Osteocyte (in vitro differentiated cells): Measurements from ENCODE around the gene MOB3B. TPM values are rescaled to one million over a fixed set of nuclear protein-coding genes. Genes with fewer than 3 reads are reported as not detected.

Source experiments
- DNase-seq: peaks from one replicate; pipeline ENCODE4 v3.0.0; 2021; ENCODE audit warnings: mixed read lengths; ENCODE audit not compliant: unreplicated experiment; ENCODE audit errors: extremely low spot score
- H3K27ac Mint-ChIP-seq: one replicate; pipeline ENCODE4 v1.8.0; 2021; ENCODE audit warnings: mild to moderate bottlenecking, mixed read lengths; ENCODE audit not compliant: unreplicated experiment
- H3K27me3 Mint-ChIP-seq: one replicate; pipeline ENCODE4 v1.8.0; 2021; ENCODE audit warnings: mixed read lengths; ENCODE audit not compliant: unreplicated experiment
- H3K36me3 Mint-ChIP-seq: one replicate; pipeline ENCODE4 v1.8.0; 2021; ENCODE audit warnings: mixed read lengths; ENCODE audit not compliant: unreplicated experiment
- H3K4me1 Mint-ChIP-seq: one replicate; pipeline ENCODE4 v1.8.0; 2021; ENCODE audit warnings: mixed read lengths; ENCODE audit not compliant: unreplicated experiment
- H3K4me3 Mint-ChIP-seq: one replicate; pipeline ENCODE4 v1.8.0; 2021; ENCODE audit warnings: mild to moderate bottlenecking, moderate library complexity, mixed read lengths; ENCODE audit not compliant: unreplicated experiment
- H3K9me3 Mint-ChIP-seq: one replicate; pipeline ENCODE4 v1.8.0; 2021; ENCODE audit warnings: mixed read lengths; ENCODE audit not compliant: unreplicated experiment
- CTCF ChIP-seq: fragments of 200-600 bp; sonication (generic); IDR thresholded peaks from 2 replicates; pipeline ENCODE4 v1.5.0; 2021; ENCODE audit warnings: antibody characterized with exemption, mild to moderate bottlenecking, moderate library complexity
- total RNA-seq: library from RNA; stranded (reverse); gene quantifications from 2 replicates; pipeline ENCODE4 v1.2.1, GENCODE V29; 2021

Gene MOB3B
- total RNA-seq, 1 donor from 2014 or later: 7.6 TPM

GRCh38 chr9:27362447-27363210 is 167.0 kb downstream of the MOB3B start:
- no peak for DNase-seq
- peak overlapping the region; percentile 27 for H3K27ac Mint-ChIP-seq

GRCh38 chr9:27361492-27361891 is 168.1 kb downstream of the MOB3B start:
- no peak for TF ChIP-seq CTCF
- H3K27ac Mint-ChIP-seq: no peak overlapping the region
- H3K4me1 Mint-ChIP-seq: peaks cover 22% of the 10 kb centered on the region
- no peaks in the 10 kb centered on the region for H3K9me3 Mint-ChIP-seq
- no peak for DNase-seq
- peaks cover 6% of the 10 kb centered on the region for H3K27me3 Mint-ChIP-seq
- H3K36me3 Mint-ChIP-seq: peaks cover 8% of the 10 kb centered on the region
- no peak overlapping the region for H3K4me3 Mint-ChIP-seq

More at GRCh38 chr9:27362447-27363210, 167.0 kb downstream of the MOB3B start:
- H3K4me3 Mint-ChIP-seq: no peak overlapping the region
- peaks cover 6% of the 10 kb centered on the region for H3K27me3 Mint-ChIP-seq
- H3K36me3 Mint-ChIP-seq: peaks cover 8% of the 10 kb centered on the region
- TF ChIP-seq CTCF: no peak
- no peaks in the 10 kb centered on the region for H3K9me3 Mint-ChIP-seq
- peaks cover 30% of the 10 kb centered on the region for H3K4me1 Mint-ChIP-seq

- H3K27me3 Mint-ChIP-seq: peaks cover under 1% of the 10 kb centered on the region
- peaks cover 25% of the 10 kb centered on the region for H3K4me1 Mint-ChIP-seq
Observed at GRCh38 chr9:27359763-27360162, 169.9 kb downstream of the MOB3B start.

GRCh38 chr9:27358007-27358406 is 171.6 kb downstream of the MOB3B start:
- no peak for TF ChIP-seq CTCF
- no peak overlapping the region for H3K27ac Mint-ChIP-seq

More at GRCh38 chr9:27359763-27360162, 169.9 kb downstream of the MOB3B start:
- Mint-ChIP-seq H3K27ac (no peak overlapping the region), H3K36me3 (peaks cover 8% of the 10 kb centered on the region), H3K9me3 (no peaks in the 10 kb centered on the region), H3K4me3 (no peak overlapping the region)
- DNase-seq: no peak
- TF ChIP-seq CTCF: no peak

GRCh38 chr9:27356446-27356845 is 173.2 kb downstream of the MOB3B start:
- no peak for TF ChIP-seq CTCF
- no peaks in the 10 kb centered on the region for H3K27me3 Mint-ChIP-seq
- peaks cover 31% of the 10 kb centered on the region for H3K4me1 Mint-ChIP-seq
- H3K36me3 Mint-ChIP-seq: peaks cover 8% of the 10 kb centered on the region
- DNase-seq: no peak
- H3K4me3 Mint-ChIP-seq: no peak overlapping the region
- H3K9me3 Mint-ChIP-seq: no peaks in the 10 kb centered on the region
- H3K27ac Mint-ChIP-seq: no peak overlapping the region

More at GRCh38 chr9:27358007-27358406, 171.6 kb downstream of the MOB3B start:
- peaks cover 38% of the 10 kb centered on the region for H3K4me1 Mint-ChIP-seq
- no peaks in the 10 kb centered on the region for H3K27me3 Mint-ChIP-seq
- H3K4me3 Mint-ChIP-seq: no peak overlapping the region
- no peak for DNase-seq
- peaks cover 8% of the 10 kb centered on the region for H3K36me3 Mint-ChIP-seq
- no peaks in the 10 kb centered on the region for H3K9me3 Mint-ChIP-seq
